Gastroesophageal sphincter (tissue), 3 donors: ENCODE measurements around the gene ETFDH.

Experiments used
- EP300 ChIP-seq: sonication (generic); formaldehyde crosslinking; IDR thresholded peaks from one replicate; pipeline ENCODE4 v1.6.1; 2017; ENCODE audit warnings: antibody characterized with exemption, mild to moderate bottlenecking
- POLR2A ChIP-seq, 2 donors: fragments of 450-650 bp; IDR thresholded peaks; one replicate each; pipeline ENCODE4 v1.6.1; 2017; ENCODE audit warnings: antibody characterized with exemption in 2 of 2, mild to moderate bottlenecking in 2 of 2, moderate library complexity in 1 of 2
- POLR2AphosphoS5 ChIP-seq: sonication (generic); formaldehyde crosslinking; IDR thresholded peaks from one replicate; pipeline ENCODE4 v1.6.1; 2017; ENCODE audit warnings: antibody characterized with exemption
- TF ChIP-seq, protein P1 (sequence below), 4 experiments: fragments of 200-600 bp in 2 of 4; fragments of 450-650 bp in 2 of 4; sonication (generic) in 1 of 4; IDR thresholded peaks; one replicate each; pipeline ENCODE4 v1.5.1; 2017 to 2019; ENCODE audit warnings: antibody characterized with exemption in 4 of 4, mild to moderate bottlenecking in 2 of 4, moderate library complexity in 2 of 4

DNA sequence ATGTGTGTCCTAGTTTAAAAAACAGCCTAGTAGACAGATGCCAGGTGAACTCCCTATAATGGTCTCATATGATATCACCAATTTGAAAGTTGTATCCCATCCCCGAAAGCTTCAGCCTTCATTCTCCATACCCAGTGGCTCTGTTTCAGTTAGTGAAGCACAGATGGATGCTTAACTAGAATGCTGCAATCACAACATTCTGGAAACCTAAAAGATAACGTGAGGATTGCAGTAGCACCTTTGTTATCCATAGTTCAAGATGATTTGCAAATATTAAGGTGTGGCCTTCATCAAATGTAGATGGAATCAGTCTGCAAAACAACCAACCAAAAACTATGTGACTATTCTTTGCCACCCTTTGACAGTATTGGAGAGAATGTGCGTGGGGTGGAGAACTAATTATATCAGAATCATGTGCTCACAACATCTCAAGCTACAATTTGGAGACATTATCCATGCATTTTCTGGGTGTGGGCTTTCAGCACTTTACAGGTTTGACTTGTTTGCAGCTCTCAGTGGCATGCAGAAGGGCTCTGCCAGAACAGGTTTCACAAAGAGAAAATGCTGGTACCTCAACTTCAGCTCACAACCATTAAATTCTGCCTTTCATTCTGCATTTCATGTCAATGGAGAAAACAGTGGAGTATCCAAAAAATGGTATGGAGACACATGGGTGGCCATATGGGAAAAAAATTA, 69.4 kb downstream of the ETFDH start:
- TF ChIP-seq, protein P1, sequence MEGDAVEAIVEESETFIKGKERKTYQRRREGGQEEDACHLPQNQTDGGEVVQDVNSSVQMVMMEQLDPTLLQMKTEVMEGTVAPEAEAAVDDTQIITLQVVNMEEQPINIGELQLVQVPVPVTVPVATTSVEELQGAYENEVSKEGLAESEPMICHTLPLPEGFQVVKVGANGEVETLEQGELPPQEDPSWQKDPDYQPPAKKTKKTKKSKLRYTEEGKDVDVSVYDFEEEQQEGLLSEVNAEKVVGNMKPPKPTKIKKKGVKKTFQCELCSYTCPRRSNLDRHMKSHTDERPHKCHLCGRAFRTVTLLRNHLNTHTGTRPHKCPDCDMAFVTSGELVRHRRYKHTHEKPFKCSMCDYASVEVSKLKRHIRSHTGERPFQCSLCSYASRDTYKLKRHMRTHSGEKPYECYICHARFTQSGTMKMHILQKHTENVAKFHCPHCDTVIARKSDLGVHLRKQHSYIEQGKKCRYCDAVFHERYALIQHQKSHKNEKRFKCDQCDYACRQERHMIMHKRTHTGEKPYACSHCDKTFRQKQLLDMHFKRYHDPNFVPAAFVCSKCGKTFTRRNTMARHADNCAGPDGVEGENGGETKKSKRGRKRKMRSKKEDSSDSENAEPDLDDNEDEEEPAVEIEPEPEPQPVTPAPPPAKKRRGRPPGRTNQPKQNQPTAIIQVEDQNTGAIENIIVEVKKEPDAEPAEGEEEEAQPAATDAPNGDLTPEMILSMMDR (IDR thresholded peaks at IDR 0.05), result no peak
- TF ChIP-seq POLR2AphosphoS5 (no peak), POLR2A (IDR thresholded peaks at IDR 0.05) (no peak), EP300 (no peak)
